Loucy (cell line): Measurements from ENCODE around the gene CCDC88A.
A peak's percentile ranks its signal among the peaks of the same experiment; 100 is the strongest.
"Not testable (repeated sequence)": the region's sequence is repeated elsewhere in the genome, so short reads cannot be mapped to it uniquely, and the experiment has no call there.

Experiments used
- H2AFZ ChIP-seq: fragments of 200-600 bp; sonication (generic); 2 replicates; pipeline ENCODE4 v1.6.0; 2016; ENCODE audit warnings: antibody characterized with exemption, mild to moderate bottlenecking, low read length, moderate library complexity
- H3F3A ChIP-seq: fragments of 200-600 bp; 2 replicates; pipeline ENCODE4 v1.6.0; 2016; ENCODE audit warnings: antibody characterized with exemption, low read depth, mild to moderate bottlenecking
- H3K27me3 ChIP-seq: fragments of 200-600 bp; sonication (generic); 2 replicates; pipeline ENCODE4 v1.6.1; 2014; ENCODE audit warnings: low read length, mild to moderate bottlenecking; ENCODE audit not compliant: insufficient read depth, poor library complexity, severe bottlenecking
- H3K36me3 ChIP-seq: fragments of 200-600 bp; sonication (generic); 2 replicates; pipeline ENCODE4 v1.6.1; 2016; ENCODE audit warnings: low read length; ENCODE audit not compliant: insufficient read depth
- H3K4me1 ChIP-seq: fragments of 200-600 bp; sonication (generic); 2 replicates; pipeline ENCODE4 v1.5.1; 2014; ENCODE audit warnings: low read length, mild to moderate bottlenecking; ENCODE audit not compliant: insufficient read depth, poor library complexity, severe bottlenecking
- H3K4me2 ChIP-seq: fragments of 200-600 bp; sonication (generic); 2 replicates; pipeline ENCODE4 v1.6.0; 2014; ENCODE audit warnings: antibody characterized with exemption, low read length, low read depth, mild to moderate bottlenecking; ENCODE audit not compliant: poor library complexity, severe bottlenecking
- H3K4me3 ChIP-seq: fragments of 200-600 bp; sonication (generic); 2 replicates; pipeline ENCODE4 v1.5.1; 2014; ENCODE audit warnings: low read length, mild to moderate bottlenecking, mixed read lengths; ENCODE audit not compliant: poor library complexity, severe bottlenecking
- H3K79me2 ChIP-seq: fragments of 200-600 bp; sonication (generic); 2 replicates; pipeline ENCODE4 v1.6.1; 2014; ENCODE audit warnings: low read length; ENCODE audit not compliant: insufficient read depth
- H3K9ac ChIP-seq: fragments of 200-600 bp; sonication (generic); 2 replicates; pipeline ENCODE4 v1.6.0; 2014; ENCODE audit warnings: mild to moderate bottlenecking, low read depth, low read length, moderate library complexity; ENCODE audit not compliant: poor library complexity, severe bottlenecking
- H3K9me2 ChIP-seq: fragments of 200-600 bp; sonication (generic); replicated peaks from 2 replicates; pipeline ENCODE4 v1.6.1; 2016; ENCODE audit warnings: low read depth, low read length, mixed read lengths
- H3K9me3 ChIP-seq: fragments of 200-600 bp; sonication (generic); 2 replicates; pipeline ENCODE4 v1.6.1; 2014; ENCODE audit warnings: mild to moderate bottlenecking, antibody characterized with exemption, low read length, low read depth; ENCODE audit not compliant: insufficient read depth
- H4K20me1 ChIP-seq: fragments of 200-600 bp; sonication (generic); 2 replicates; pipeline ENCODE4 v1.6.0; 2014; ENCODE audit warnings: antibody characterized with exemption, low read length, mild to moderate bottlenecking; ENCODE audit not compliant: insufficient read depth, poor library complexity, severe bottlenecking
- CTCF ChIP-seq: fragments of 200-600 bp; sonication (generic); conservative IDR thresholded peaks from 2 replicates; pipeline ENCODE4 v1.5.1; 2014; ENCODE audit warnings: mild to moderate bottlenecking, antibody characterized with exemption, low read length
- EZH2phosphoT487 ChIP-seq: fragments of 200-600 bp; IDR thresholded peaks from 2 replicates; pipeline ENCODE4 v1.6.1; 2018; ENCODE audit warnings: antibody characterized with exemption, mild to moderate bottlenecking, moderate library complexity, borderline replicate concordance

CCDC88A gene

GRCh38 chr2:55277310-55277709 is 142.3 kb downstream of the CCDC88A start:
- H4K20me1 ChIP-seq = no peaks in the 10 kb centered on the region
- no peaks in the 10 kb centered on the region for H3K9me3 ChIP-seq
- no peaks in the 10 kb centered on the region for H3F3A ChIP-seq
- no peak overlapping the region for H2AFZ ChIP-seq
- H3K36me3 ChIP-seq = no peaks in the 10 kb centered on the region
- peaks cover under 1% of the 10 kb centered on the region; the same call in 1 of the 2 replicates for H3K79me2 ChIP-seq
- peaks cover 6% of the 10 kb centered on the region for H3K4me1 ChIP-seq
- TF ChIP-seq EZH2phosphoT487 (no peak), CTCF (no peak)
- no peaks in the 10 kb centered on the region for H3K9me2 ChIP-seq
- no peak overlapping the region for H3K4me3 ChIP-seq
- H3K4me2 ChIP-seq = no peak overlapping the region
- H3K27me3 ChIP-seq = no peaks in the 10 kb centered on the region
- H3K9ac ChIP-seq = no peak overlapping the region

- not testable (repeated sequence) for H3K4me2 ChIP-seq
Observed at GRCh38 chr2:55274346-55274745, 145.3 kb downstream of the CCDC88A start.

DNA sequence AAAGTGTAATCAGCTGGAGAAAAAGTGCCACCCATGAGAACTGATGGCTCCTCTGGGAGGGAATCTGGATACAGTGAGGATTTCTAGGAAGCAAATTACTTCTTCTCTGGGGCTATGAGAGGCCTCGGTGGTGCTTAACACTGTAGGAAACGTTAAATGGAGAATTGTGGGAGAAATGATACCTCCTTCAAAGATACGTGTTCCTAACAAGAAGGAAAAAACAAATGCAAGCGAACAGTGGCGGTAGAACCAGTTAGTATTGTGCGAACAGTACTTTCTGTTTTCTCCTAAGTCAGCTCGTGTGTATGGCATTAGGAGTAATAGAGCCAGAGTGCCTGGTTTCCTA is 150.0 kb downstream of the CCDC88A start:
- no peaks in the 10 kb centered on the region for H3K27me3 ChIP-seq
- peak overlapping the region; percentile 92 for H3K4me3 ChIP-seq
- no peaks in the 10 kb centered on the region for H3K9me2 ChIP-seq
- H3K9ac ChIP-seq = peak overlapping the region; percentile 93
- H3K9me3 ChIP-seq = no peaks in the 10 kb centered on the region
- peaks cover 17% of the 10 kb centered on the region for H3K79me2 ChIP-seq
- H3K4me2 ChIP-seq = peak overlapping the region; percentile 81
- H4K20me1 ChIP-seq = no peaks in the 10 kb centered on the region
- H2AFZ ChIP-seq = peak overlapping the region; percentile 92
- no peaks in the 10 kb centered on the region for H3K36me3 ChIP-seq
- peaks cover 21% of the 10 kb centered on the region for H3K4me1 ChIP-seq
- H3F3A ChIP-seq = no peaks in the 10 kb centered on the region
- TF ChIP-seq EZH2phosphoT487 = no peak

More at GRCh38 chr2:55274346-55274745, 145.3 kb downstream of the CCDC88A start:
- not testable (repeated sequence) for H3K27me3 ChIP-seq, H3K9me3 ChIP-seq, H3K9me2 ChIP-seq, H3K4me3 ChIP-seq, H3K36me3 ChIP-seq, H3K9ac ChIP-seq, H4K20me1 ChIP-seq, H2AFZ ChIP-seq, H3K79me2 ChIP-seq, H3F3A ChIP-seq
- peaks cover 14% of the 10 kb centered on the region for H3K4me1 ChIP-seq

DNA sequence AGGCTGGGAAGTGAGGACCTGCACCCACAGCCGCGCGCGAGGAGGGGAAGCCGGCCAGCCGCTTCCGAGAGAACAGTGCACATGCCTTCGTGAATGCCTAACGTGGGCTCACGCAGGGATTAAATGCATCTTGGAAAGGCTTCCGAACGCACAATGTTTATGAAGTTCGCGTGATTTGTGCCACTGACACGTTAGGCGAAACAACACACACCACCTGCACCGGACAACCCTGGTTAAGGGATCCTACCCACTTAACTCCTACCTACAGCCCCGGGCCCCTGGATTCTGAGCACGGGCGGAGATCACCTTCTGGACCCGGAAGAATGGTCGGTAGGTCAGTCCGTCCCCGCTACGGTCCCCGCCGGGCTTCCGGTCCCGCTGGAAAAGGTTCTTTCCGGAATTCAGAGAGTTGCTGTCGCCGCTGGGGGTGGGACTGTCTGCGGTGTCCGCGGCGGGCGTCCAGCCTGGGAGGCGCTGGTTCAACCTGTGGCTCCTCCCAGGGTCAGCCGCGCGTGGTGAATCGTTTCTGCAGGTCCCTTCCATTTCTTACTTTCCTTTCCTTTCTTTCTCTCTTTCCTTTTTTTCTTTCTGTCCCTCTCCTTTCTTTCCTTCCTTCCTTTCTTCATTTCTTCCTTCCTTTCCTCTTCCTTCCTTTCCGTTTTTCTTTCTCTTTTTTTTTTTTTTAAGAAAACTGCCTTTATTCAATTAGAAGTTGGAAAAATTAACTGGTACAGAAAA is 150.6 kb downstream of the CCDC88A start, which contains the start of gene MTIF2:
Gene MTIF2, minus strand, starts transcription at position 325 of the 738 bp plus-strand sequence. CDS start 5,373 bp downstream, outside the sequence.
- H3K79me2 ChIP-seq = peaks cover 17% of the 10 kb centered on the region
- H2AFZ ChIP-seq = peak within 1 kb of the TSS; percentile 92
- H3K36me3 ChIP-seq = no peaks in the 10 kb centered on the region
- peak within 1 kb of the TSS; percentile 92 for H3K4me3 ChIP-seq
- H3K9ac ChIP-seq = peak within 1 kb of the TSS; percentile 93
- peak within 1 kb of the TSS; percentile 93 for H3K4me2 ChIP-seq
- no peaks in the 10 kb centered on the region for H4K20me1 ChIP-seq
- H3F3A ChIP-seq = no peaks in the 10 kb centered on the region
- H3K9me3 ChIP-seq = no peaks in the 10 kb centered on the region
- no peaks in the 10 kb centered on the region for H3K27me3 ChIP-seq
- H3K9me2 ChIP-seq = no peaks in the 10 kb centered on the region
- no peak for TF ChIP-seq CTCF
- TF ChIP-seq EZH2phosphoT487 = no peak
- H3K4me1 ChIP-seq = peaks cover 21% of the 10 kb centered on the region
